ENCODE measurements around the gene NFE2L1.
"Not testable (repeated sequence)": the region's sequence is repeated elsewhere in the genome, so short reads cannot be mapped to it uniquely, and the experiment has no call there.

Gene NFE2L1

GRCh38 chr17:48051283-48051682 is 3.1 kb downstream of the NFE2L1 start:
- no peak for DNase-seq

GRCh38 chr17:48051706-48052486 is 3.7 kb downstream of the NFE2L1 start:
- peak in 1 of 2 donors; percentile 12 for DNase-seq

GRCh38 chr17:48052956-48053757 is 5.0 kb downstream of the NFE2L1 start:
- DNase-seq, result no peak

- no peak for DNase-seq
Measured at GRCh38 chr17:48053758-48054237, 5.6 kb downstream of the NFE2L1 start.

- no peak for DNase-seq
Measured at GRCh38 chr17:48054238-48055185, 6.4 kb downstream of the NFE2L1 start.

GRCh38 chr17:48055531-48056245 is 7.5 kb downstream of the NFE2L1 start:
- DNase-seq, result no peak

- DNase-seq, result no peak
Measured at GRCh38 chr17:48056246-48056745, 8.1 kb downstream of the NFE2L1 start.

- no peak for DNase-seq
Measured at GRCh38 chr17:48056879-48057278, 8.7 kb downstream of the NFE2L1 start.

- DNase-seq, result no peak
Measured at GRCh38 chr17:48057626-48058025, 9.5 kb downstream of the NFE2L1 start.

GRCh38 chr17:48058393-48059124 is 10.4 kb downstream of the NFE2L1 start:
- no peak for DNase-seq

GRCh38 chr17:48059125-48059668 is 11.0 kb downstream of the NFE2L1 start:
- DNase-seq, result no peak

GRCh38 chr17:48060249-48060648 is 12.1 kb downstream of the NFE2L1 start:
- DNase-seq, result no peak

- DNase-seq, result no peak
Measured at GRCh38 chr17:48062273-48062672, 14.1 kb downstream of the NFE2L1 start.

GRCh38 chr17:48064638-48065037 is 16.5 kb downstream of the NFE2L1 start:
- DNase-seq, result no peak

- DNase-seq, result no peak
Measured at GRCh38 chr17:48066192-48066591, 18.0 kb downstream of the NFE2L1 start.

GRCh38 chr17:48066656-48067055 is 18.5 kb downstream of the NFE2L1 start:
- DNase-seq, result no peak

- no peak for DNase-seq
Measured at GRCh38 chr17:48067245-48067644, 19.1 kb downstream of the NFE2L1 start.

GRCh38 chr17:48067808-48068207 is 19.6 kb downstream of the NFE2L1 start:
- DNase-seq, result not testable (repeated sequence)

GRCh38 chr17:48068491-48068961 is 20.4 kb downstream of the NFE2L1 start:
- DNase-seq, result no peak

- no peak for DNase-seq
Measured at GRCh38 chr17:48070195-48070594, 22.0 kb downstream of the NFE2L1 start.

- DNase-seq, result no peak
Measured at GRCh38 chr17:48071654-48072053, 23.5 kb downstream of the NFE2L1 start.
